HS-5 (cell line): Measurements from ENCODE around the gene ZMIZ1.

Source experiments
- DNase-seq: peaks from one replicate; pipeline ENCODE4 v3.0.0-alpha.2; 2012; ENCODE audit warnings: low read depth

The ZMIZ1 gene

GRCh38 chr10:79052291-79053080, 16.3 kb upstream of the ZMIZ1 start:
- no peak for DNase-seq

- no peak for DNase-seq
Measured at GRCh38 chr10:79053081-79053434, 15.7 kb upstream of the ZMIZ1 start.

- DNase-seq, result no peak
Measured at GRCh38 chr10:79053481-79054202, 15.1 kb upstream of the ZMIZ1 start.

- DNase-seq, result no peak
Measured at GRCh38 chr10:79054203-79055099, 14.3 kb upstream of the ZMIZ1 start.

- DNase-seq, result no peak
Measured at GRCh38 chr10:79055100-79055782, 13.5 kb upstream of the ZMIZ1 start.

GRCh38 chr10:79055892-79056291, 12.9 kb upstream of the ZMIZ1 start:
- no peak for DNase-seq

- no peak for DNase-seq
Measured at GRCh38 chr10:79056361-79056735, 12.4 kb upstream of the ZMIZ1 start.

GRCh38 chr10:79056736-79057391, 11.9 kb upstream of the ZMIZ1 start:
- no peak for DNase-seq

- no peak for DNase-seq
Measured at GRCh38 chr10:79057481-79058275, 11.1 kb upstream of the ZMIZ1 start.

GRCh38 chr10:79058899-79059841, 9.6 kb upstream of the ZMIZ1 start:
- no peak for DNase-seq

- DNase-seq, result no peak
Measured at GRCh38 chr10:79059859-79060379, 8.8 kb upstream of the ZMIZ1 start.

GRCh38 chr10:79060641-79061255, 8.0 kb upstream of the ZMIZ1 start:
- no peak for DNase-seq

GRCh38 chr10:79061441-79062315, 7.1 kb upstream of the ZMIZ1 start:
- no peak for DNase-seq

GRCh38 chr10:79063071-79063491, 5.7 kb upstream of the ZMIZ1 start:
- DNase-seq, result no peak

GRCh38 chr10:79063661-79064492, 4.9 kb upstream of the ZMIZ1 start:
- DNase-seq, result no peak

- no peak for DNase-seq
Measured at GRCh38 chr10:79065091-79065551, 3.6 kb upstream of the ZMIZ1 start.

GRCh38 chr10:79065853-79066252, 2.9 kb upstream of the ZMIZ1 start:
- DNase-seq, result no peak
